Astrocyte of the spinal cord (primary cell): ENCODE data around the gene KCTD3.

Source experiments
- DNase-seq: peaks from one replicate; pipeline ENCODE4 v3.0.0; 2011; ENCODE audit warnings: low read depth, low spot score
- H3K4me3 ChIP-seq: 2 replicates; pipeline ENCODE4 v1.5.1; 2011; ENCODE audit warnings: low read depth, mild to moderate bottlenecking, low read length, moderate library complexity
- CTCF ChIP-seq: IDR thresholded peaks from 2 replicates; pipeline ENCODE4 v1.5.1; 2012; ENCODE audit warnings: low read depth, mild to moderate bottlenecking, low read length, inconsistent platforms
- in situ Hi-C: cut with HindIII; loops from 2 replicates; pipeline ENCODE4 v1.10.0; 2017; ENCODE audit warnings: low sequenced_read_pairs

Gene KCTD3

DNA sequence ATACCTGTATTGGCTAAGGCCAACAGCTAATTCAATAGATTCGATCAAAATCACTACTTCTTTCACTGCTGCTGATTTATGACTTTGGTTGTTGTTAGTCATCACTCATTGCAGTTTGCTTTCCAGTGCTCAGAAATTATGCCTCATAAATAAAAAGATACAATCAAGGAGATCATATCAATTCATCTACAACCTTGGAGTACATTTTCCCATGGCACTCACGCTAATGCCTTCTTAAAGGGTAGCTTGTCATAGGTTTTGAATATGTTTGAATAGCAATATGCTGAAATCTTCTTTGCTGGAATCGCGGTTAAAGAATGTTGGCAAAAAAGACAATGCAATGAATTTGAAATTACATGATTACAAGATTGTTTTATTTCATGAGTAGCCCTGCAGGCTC, 89.9 kb downstream of the KCTD3 start:
- no peak for DNase-seq
- TF ChIP-seq CTCF, result no peak
- in situ Hi-C loops, result no loop called here
- H3K4me3 ChIP-seq, result no peak overlapping the region

GRCh38 chr1:215660259-215660658, 93.2 kb downstream of the KCTD3 start:
- no peak for TF ChIP-seq CTCF
- no peak for DNase-seq
- H3K4me3 ChIP-seq, result no peak overlapping the region
- in situ Hi-C loops, result no loop called here

- no peak overlapping the region for H3K4me3 ChIP-seq
- in situ Hi-C loops, result no loop called here
- DNase-seq, result no peak
- no peak for TF ChIP-seq CTCF
Measured at GRCh38 chr1:215661033-215661432, 93.9 kb downstream of the KCTD3 start.

DNA sequence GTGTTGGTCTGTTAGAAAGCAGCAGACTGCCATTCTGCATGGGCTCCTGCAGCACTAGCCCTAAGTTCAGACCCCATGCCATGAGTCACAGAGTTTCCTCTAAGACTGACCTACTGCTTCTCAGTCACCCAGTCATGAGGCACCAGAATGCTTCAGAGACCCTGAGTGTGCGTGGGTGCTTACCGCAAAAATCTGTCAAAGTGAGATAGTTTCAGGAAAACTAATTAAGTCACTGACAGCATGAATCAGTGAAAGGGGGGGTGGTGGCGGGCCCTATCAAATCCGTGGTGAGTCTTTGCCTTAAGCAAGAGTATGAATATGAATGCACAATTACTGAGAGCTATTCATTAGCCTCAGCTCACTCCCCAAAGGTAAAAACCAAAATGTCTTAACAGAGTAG, 98.1 kb downstream of the KCTD3 start:
- TF ChIP-seq CTCF, result no peak
- DNase-seq, result peak; percentile 15
- no peak overlapping the region for H3K4me3 ChIP-seq
- in situ Hi-C loops, result no loop called here

DNA sequence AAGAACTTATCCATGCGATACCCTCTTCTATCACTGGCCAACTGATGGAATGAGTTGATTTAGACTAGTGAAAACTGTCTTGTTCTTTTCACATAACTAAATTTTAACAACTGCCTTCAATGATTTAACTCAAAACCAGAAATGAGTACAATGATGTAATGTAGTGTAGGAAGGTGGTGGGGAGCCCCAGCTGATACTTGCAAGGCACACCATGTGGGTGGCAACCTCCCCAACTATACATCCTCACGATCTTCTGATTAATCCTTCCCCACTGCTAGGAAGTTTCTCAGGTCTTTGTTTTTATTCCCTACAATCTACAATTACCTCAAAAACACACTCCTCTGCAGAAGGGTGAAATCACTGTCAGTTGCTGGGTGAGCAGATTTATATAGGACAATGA, 100.7 kb downstream of the KCTD3 start:
- in situ Hi-C loops, result no loop called here
- no peak for DNase-seq
- TF ChIP-seq CTCF, result no peak
- H3K4me3 ChIP-seq, result no peak overlapping the region

GRCh38 chr1:215669806-215670491, 102.8 kb downstream of the KCTD3 start:
- TF ChIP-seq CTCF, result no peak
- H3K4me3 ChIP-seq, result no peak overlapping the region
- in situ Hi-C loops, result no loop called here
- no peak for DNase-seq
